GF-D8 (cell line): ENCODE results near the gene HMCN2.
"Not testable (repeated sequence)": the region's sequence is repeated elsewhere in the genome, so short reads cannot be mapped to it uniquely, and the experiment has no call there.

Experiments used
- DNase-seq: peaks from one replicate; lab custom pipeline; 2025; lab: John Stamatoyannopoulos, UW

The HMCN2 gene

DNA sequence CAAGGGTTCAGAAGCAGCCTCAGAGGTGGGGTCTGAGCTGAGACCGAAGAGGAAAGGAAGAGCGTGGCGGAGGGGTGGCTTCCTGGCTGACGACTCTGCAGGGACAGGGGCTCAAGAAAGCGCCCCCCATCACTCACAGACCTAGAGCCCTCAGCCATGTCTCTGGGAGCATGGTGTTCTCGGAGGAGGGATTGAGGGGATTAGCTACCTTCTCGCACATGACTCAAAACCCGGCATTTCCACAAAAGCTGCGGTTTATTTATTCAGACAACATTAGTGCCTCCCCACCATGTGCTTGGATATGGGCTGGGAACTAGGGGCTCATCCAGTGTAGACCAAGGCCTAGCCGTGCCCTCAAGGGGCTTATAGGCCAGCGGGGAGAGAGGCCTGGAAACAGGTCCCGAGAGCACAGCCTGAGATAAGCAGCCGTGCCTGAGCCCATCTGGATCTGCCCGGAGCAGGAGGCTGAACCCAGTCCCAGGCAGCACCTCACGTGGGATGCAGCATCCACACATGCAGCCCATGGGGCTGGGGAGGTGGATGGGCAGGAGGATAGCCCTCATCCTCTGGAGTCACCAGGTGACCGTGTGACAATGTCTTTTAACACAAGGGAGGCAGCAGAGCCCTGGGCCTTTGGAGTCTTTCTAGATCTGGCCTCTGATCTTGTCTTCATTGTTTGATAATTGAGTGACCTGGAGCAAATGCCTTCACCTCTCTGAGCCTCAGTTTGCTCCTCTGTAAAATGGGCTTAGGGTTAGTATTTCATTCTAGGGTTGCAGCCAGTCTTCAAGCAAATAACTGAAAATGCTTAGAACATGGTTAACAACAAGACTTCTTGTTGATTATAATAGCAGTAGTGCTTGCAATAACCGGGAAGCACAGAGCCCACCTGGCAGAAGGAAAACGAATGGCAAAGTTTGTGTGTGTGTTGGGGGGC, 878 bp upstream of the HMCN2 start:
- DNase-seq = no peak

DNA sequence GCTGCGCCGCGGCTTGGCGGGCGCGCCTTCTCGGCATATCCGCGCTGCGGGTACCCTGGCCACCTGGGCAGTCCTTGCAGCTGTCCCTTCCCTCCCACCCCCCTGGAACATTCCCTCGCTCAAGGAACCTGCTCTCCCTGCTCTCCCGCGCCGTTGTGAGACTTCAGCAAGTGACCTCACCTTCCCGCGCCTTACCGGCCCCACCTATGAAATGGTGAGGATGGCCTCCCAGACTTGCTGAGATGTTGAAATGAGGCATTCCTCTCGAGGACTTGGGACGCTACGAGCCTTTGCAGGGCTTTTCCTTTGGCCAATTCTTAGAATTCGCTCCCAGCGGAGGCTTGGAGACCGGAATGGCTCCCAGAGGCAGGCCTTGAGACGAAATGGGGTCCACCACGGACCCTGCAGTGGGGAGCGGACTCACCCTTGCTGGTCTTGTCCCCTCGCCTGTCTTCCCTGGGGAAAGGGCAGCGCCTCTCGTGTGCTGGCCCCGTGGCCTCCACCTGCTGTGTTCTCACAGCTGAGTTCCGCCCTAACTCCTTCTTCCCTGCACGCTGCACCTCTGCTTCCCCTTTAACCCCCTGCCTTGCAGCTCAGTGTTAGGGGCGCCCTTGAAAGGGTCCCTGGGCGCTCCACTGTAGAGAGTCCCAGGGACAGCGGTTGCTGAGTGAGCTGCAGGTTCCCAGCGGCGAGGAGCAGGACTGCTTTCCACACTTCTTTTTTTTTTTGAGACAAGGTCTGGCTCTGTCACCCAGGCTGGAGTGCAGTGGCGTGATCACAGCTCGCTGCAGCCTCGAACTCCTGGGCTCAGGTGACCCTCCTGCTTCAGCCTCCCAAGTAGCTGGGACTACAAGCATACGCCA, 907 bp downstream of the HMCN2 start:
- no peak for DNase-seq

- no peak for DNase-seq
Observed at GRCh38 chr9:130267930-130268329, 2.4 kb downstream of the HMCN2 start.

GRCh38 chr9:130268521-130269211, 3.1 kb downstream of the HMCN2 start:
- DNase-seq = no peak

DNA sequence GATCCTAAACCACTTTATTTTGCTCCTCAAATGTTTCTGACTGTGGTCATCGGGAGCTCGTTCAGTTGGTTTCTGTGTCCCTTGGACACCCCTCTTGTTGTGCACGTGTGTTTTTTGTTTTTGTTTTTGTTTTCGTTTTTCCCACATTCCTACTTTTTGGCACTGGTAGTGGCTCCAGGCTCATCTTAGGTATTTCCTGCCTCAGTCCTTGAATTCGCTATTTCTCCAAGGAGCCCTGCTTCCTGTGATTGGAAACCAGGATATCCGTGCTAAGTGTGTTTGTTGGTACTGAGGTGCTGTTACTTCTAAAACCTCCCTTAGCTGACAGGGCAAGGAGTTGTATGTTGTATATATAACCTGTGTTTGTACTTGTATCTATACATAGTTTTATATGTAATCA, 5.9 kb downstream of the HMCN2 start:
- DNase-seq = no peak

GRCh38 chr9:130275156-130275555, 9.6 kb downstream of the HMCN2 start:
- DNase-seq = no peak

GRCh38 chr9:130276121-130276520, 10.6 kb downstream of the HMCN2 start:
- DNase-seq = no peak

- DNase-seq = no peak
Observed at GRCh38 chr9:130276955-130277354, 11.4 kb downstream of the HMCN2 start.

DNA sequence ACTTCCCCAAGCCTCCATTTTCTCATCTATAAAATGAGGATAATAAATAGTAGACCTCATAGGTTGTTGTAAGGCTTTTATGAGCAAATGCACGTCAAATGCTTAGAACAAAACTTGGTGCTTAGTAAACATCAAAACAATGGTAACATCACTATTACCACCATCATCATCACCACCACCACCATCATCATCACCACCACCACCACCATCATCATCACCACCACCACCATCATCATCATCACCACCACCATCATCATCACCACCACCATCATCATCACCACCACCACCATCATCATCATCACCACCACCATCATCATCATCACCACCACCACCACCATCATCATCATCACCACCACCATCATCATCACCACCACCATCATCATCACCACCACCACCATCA, 12.0 kb downstream of the HMCN2 start:
- not testable (repeated sequence) for DNase-seq

DNA sequence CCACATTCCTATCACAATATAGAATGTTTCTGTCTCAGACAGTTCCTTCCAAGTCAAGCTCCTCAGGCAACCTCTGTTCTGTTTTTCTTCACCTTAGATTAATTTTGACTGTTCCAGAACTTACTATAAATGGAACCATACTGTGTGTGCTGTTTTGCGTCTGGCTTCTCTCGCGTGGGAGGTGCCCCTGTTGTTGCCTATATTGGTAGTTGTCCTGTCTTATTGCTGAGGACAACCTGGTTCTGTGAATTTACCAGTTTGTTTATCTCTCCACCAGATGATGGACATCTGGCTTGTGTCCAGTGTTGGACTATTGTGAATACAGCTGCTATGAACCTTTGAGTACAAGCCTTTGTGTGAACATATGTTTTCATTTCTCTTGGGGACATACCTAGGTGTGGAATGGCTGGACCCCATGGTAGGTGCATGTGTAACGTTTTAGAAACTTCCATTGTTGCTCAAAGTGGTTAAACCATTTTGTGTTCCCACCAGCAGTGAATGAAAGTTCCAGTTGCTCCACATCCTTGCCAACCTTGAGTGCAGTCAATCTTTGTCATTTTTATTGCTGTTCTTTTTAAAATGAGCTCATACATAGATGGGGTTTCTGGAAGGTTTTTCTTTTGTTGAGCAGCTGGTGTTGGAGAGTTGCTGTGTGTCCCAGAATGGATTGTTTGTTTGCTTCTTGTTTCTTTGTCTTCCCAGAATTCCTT, 18.1 kb downstream of the HMCN2 start:
- DNase-seq = no peak

GRCh38 chr9:130284249-130284625, 18.7 kb downstream of the HMCN2 start:
- no peak for DNase-seq

DNA sequence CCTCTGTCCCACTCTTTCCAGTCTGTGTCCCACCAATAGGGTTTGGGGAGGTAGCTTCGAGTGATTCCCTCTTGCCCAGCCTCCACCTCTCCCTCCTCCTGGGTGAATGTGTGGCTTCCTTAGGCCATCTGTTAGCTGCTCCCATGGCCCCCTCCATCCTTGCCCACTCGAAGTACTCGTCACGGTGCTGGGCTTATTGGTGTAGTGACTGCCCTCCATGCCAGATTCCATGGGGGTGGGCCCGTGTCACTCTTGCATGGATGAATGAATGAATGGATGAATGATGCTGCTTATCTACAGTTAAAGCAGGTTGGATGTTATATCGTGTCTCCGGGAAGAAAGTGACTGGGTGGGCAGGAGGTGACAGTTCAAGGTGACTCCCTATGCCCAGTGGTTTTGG, 19.1 kb downstream of the HMCN2 start:
- no peak for DNase-seq

GRCh38 chr9:130285271-130285670, 19.7 kb downstream of the HMCN2 start:
- DNase-seq = no peak

DNA sequence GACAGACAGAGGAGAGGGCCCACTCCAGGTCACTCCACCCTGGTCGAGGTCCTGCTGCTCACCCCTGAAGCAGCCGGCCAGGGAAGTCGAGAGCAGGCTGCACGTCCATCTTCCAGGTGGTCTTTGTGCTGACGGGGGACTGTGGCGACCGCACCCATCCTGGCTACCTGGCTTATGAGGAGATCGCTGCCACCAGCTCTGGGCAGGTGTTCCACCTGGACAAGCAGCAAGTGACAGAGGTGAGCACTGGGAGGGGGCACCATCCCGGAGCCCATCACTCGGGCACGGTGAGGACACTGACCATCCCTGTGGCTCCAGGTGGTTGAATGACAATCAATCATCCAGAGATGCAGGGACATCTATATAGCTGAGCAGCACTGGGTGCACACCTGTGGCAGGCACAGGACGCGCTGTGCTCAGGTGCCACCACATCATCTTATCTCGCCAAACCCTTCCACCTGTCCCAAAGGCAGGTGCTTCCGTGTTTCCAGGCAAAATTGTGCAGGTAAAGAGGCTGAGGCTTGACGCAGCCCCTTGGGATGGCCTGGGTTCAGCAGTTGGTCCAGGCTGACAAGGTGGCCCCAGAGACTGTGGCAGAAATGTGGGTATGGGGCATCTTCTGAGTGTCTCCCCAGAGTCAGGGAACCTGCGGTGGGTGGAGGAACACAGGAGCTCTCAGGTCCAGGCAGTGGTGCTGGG, 20.7 kb downstream of the HMCN2 start:
- no peak for DNase-seq

DNA sequence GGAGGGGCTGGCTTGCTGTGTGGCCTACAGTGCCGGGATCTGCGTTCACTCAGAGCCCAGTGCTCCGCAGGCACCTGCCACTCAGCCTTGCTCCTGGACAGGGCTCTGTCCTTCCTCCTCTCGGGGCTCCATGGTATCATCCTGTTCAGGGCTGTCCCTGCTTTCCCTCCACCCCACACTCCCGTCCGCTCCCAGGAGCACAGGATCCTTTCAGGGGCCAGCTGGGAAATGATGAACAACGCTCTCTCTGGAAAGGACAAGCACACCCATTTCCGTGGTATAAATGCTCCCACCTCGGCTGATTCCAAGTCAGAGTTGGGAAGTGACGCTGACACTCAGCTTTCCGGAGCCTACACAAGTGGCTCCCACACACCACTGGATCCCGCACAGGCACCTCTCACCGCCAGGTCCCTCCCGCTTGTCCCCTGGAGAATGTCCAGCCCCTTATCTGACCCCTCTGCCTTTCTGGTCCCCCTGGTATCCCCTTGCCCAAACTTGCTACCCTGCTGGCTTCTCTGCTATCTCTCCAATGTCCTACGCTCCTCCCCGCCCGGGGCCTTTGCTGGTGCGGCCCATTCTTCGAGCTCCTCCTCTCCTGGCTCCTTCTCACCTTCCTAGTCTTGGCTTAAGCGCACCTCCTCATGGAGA, 21.3 kb downstream of the HMCN2 start:
- DNase-seq = no peak

DNA sequence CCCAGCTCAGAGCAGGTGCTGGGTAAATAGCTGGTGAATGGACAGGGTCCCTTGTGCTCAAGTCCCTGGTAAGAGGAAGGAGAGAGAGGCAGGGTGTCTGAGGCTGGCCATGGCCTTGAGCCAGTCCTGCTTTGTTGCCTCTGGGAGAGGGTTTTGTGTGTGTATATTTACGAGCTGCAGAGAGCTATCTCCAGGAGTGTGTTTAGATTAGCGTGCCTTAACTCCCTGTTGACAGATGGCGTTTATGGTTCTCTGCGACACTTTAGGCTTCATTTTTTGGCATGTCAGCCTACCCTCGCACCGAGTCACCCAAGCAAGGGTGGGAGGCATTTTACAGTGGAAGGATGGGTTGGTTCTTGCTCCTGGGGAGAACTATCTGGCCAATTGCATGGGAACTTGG, 22.2 kb downstream of the HMCN2 start:
- no peak for DNase-seq

- DNase-seq = no peak
Observed at GRCh38 chr9:130288393-130288792, 22.8 kb downstream of the HMCN2 start.

- no peak for DNase-seq
Observed at GRCh38 chr9:130288926-130289690, 23.5 kb downstream of the HMCN2 start.

GRCh38 chr9:130289711-130290241, 24.2 kb downstream of the HMCN2 start:
- no peak for DNase-seq
